ENCODE measurements around the gene BMAL1.

The BMAL1 gene

GRCh38 chr11:13242564-13242963 is 35.0 kb upstream of the BMAL1 start:
- Histone ChIP-seq H3K4me1 (ENCODE audit: insufficient read depth, low read length, severe bottlenecking) (no peaks in the 10 kb centered on the region), H3K9me3 (ENCODE audit: low read length) (no peaks in the 10 kb centered on the region), H3K9ac (ENCODE audit: low read length) (no peak overlapping the region), H3K4me2 (ENCODE audit: low read length) (no peak overlapping the region), H3K79me2 (ENCODE audit: insufficient read depth, low read length) (no peaks in the 10 kb centered on the region), H3K9me2 (ENCODE audit: low read depth, low read length) (no peaks in the 10 kb centered on the region), H2AFZ (ENCODE audit: low read length) (no peak overlapping the region), H3K36me3 (ENCODE audit: insufficient read depth, low read length) (no peaks in the 10 kb centered on the region), H3F3A (ENCODE audit: insufficient read depth, low read length) (no peaks in the 10 kb centered on the region), H4K20me1 (ENCODE audit: insufficient read depth, low read length) (no peaks in the 10 kb centered on the region), H3K4me3 (ENCODE audit: low read depth, low read length, poor library complexity, severe bottlenecking) (no peak overlapping the region), H3K27ac (ENCODE audit: low read depth, low read length, poor library complexity, severe bottlenecking) (no peak overlapping the region), H3K27me3 (ENCODE audit: insufficient read depth, low read length) (no peaks in the 10 kb centered on the region)
- TF ChIP-seq EZH2 (IDR thresholded peaks at IDR 0.05; ENCODE audit: borderline replicate concordance, low read length): no peak
- TF ChIP-seq CTCF (IDR thresholded peaks at IDR 0.05; ENCODE audit: low read length): no peak

- Histone ChIP-seq H3K4me2 (ENCODE audit: low read length) (no peak overlapping the region), H3K27me3 (ENCODE audit: insufficient read depth, low read length) (no peaks in the 10 kb centered on the region), H3K79me2 (ENCODE audit: insufficient read depth, low read length) (no peaks in the 10 kb centered on the region), H3F3A (ENCODE audit: insufficient read depth, low read length) (no peaks in the 10 kb centered on the region), H3K4me1 (ENCODE audit: insufficient read depth, low read length, severe bottlenecking) (no peaks in the 10 kb centered on the region), H3K9me2 (ENCODE audit: low read depth, low read length) (no peaks in the 10 kb centered on the region), H3K27ac (ENCODE audit: low read depth, low read length, poor library complexity, severe bottlenecking) (no peak overlapping the region), H4K20me1 (ENCODE audit: insufficient read depth, low read length) (no peaks in the 10 kb centered on the region), H2AFZ (ENCODE audit: low read length) (no peak overlapping the region), H3K9me3 (ENCODE audit: low read length) (no peaks in the 10 kb centered on the region), H3K36me3 (ENCODE audit: insufficient read depth, low read length) (no peaks in the 10 kb centered on the region), H3K4me3 (ENCODE audit: low read depth, low read length, poor library complexity, severe bottlenecking) (no peak overlapping the region), H3K9ac (ENCODE audit: low read length) (no peak overlapping the region)
- TF ChIP-seq CTCF (IDR thresholded peaks at IDR 0.05; ENCODE audit: low read length): no peak
- no peak for TF ChIP-seq EZH2 (IDR thresholded peaks at IDR 0.05; ENCODE audit: borderline replicate concordance, low read length)
Measured at GRCh38 chr11:13247606-13248296, 29.8 kb upstream of the BMAL1 start.

- no peaks in the 10 kb centered on the region for H3K9me3 ChIP-seq (ENCODE audit: low read length)
- no peaks in the 10 kb centered on the region for H3K4me1 ChIP-seq (ENCODE audit: insufficient read depth, low read length, severe bottlenecking)
- H3K36me3 ChIP-seq (ENCODE audit: insufficient read depth, low read length): no peaks in the 10 kb centered on the region
- no peak overlapping the region for H3K4me3 ChIP-seq (ENCODE audit: low read depth, low read length, poor library complexity, severe bottlenecking)
- no peaks in the 10 kb centered on the region for H4K20me1 ChIP-seq (ENCODE audit: insufficient read depth, low read length)
- H3K4me2 ChIP-seq (ENCODE audit: low read length): no peak overlapping the region
- H3K27me3 ChIP-seq (ENCODE audit: insufficient read depth, low read length): no peaks in the 10 kb centered on the region
- no peaks in the 10 kb centered on the region for H3K79me2 ChIP-seq (ENCODE audit: insufficient read depth, low read length)
- no peak overlapping the region for H3K27ac ChIP-seq (ENCODE audit: low read depth, low read length, poor library complexity, severe bottlenecking)
- no peak overlapping the region for H3K9ac ChIP-seq (ENCODE audit: low read length)
- TF ChIP-seq EZH2 (IDR thresholded peaks at IDR 0.05; ENCODE audit: borderline replicate concordance, low read length): no peak
- no peak for TF ChIP-seq CTCF (IDR thresholded peaks at IDR 0.05; ENCODE audit: low read length)
- H3F3A ChIP-seq (ENCODE audit: insufficient read depth, low read length): no peaks in the 10 kb centered on the region
- no peak overlapping the region for H2AFZ ChIP-seq (ENCODE audit: low read length)
- no peaks in the 10 kb centered on the region for H3K9me2 ChIP-seq (ENCODE audit: low read depth, low read length)
Measured at GRCh38 chr11:13249177-13249576, 28.4 kb upstream of the BMAL1 start.

Measured in OCI-LY1 (cell line).